Hematopoietic multipotent progenitor cell (in vitro differentiated cells): ENCODE measurements around the gene FUT3. TPM values are rescaled to one million over a fixed set of nuclear protein-coding genes. Genes with fewer than 3 reads are reported as not detected.
"Not testable (repeated sequence)": the region's sequence is repeated elsewhere in the genome, so short reads cannot be mapped to it uniquely, and the experiment has no call there.

ENCODE experiments used
- DNase-seq, 3 donors: peaks; one replicate each; pipeline ENCODE4 v3.0.0-alpha.2; 2011 to 2015; ENCODE audit warnings: low read depth in 2 of 3, low spot score in 2 of 3
- total RNA-seq: library from RNA; depleted of rRNA; stranded (reverse); fragments of >200 nt; gene quantifications from one replicate; pipeline ENCODE4 v1.2.3, GENCODE V29; 2012

Gene FUT3
- under 0.01 TPM for total RNA-seq

DNA sequence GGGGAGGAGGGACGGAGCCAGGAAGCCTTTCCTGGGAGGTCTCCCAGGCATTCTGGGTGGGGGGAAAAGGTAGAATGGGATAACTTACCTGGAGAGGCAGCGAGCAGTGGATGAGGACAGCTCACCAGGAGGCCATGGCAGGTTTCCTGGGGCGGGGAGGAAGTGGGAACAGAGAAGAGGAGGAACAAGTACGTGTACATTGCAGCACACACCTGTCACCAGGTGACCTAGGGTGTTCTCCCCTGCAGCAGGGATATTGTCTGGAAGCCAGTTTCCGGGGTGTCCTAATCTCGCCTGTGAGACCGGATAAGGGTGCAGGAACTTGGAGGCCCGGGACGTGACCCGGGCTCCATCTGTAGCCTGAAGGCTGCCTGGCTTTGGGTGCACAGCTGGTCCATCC, at the start of gene FUT3:
TSS of gene FUT3 (minus strand) at position 148 of the 400 bp plus-strand sequence.
- no peak for DNase-seq

DNA sequence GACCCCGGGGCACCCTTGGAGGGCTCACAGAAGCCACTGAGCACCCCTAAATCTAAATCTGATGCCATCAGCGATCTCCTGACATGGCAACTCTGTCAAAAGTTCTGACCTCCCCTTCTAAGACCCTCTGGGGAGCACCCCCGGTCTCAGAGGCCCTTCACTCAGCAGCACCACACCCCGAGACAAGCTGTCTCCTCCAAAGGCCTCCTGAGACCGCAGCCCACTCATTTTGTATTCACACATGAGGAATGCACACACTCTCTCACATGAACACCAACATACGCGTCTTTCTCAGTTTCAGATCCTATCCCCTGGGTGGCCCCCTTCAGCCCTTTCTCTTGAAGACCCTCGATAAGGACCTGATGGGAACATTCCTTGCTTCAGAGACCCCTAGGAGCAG, 49.7 kb upstream of the FUT3 start:
- DNase-seq, result no peak

DNA sequence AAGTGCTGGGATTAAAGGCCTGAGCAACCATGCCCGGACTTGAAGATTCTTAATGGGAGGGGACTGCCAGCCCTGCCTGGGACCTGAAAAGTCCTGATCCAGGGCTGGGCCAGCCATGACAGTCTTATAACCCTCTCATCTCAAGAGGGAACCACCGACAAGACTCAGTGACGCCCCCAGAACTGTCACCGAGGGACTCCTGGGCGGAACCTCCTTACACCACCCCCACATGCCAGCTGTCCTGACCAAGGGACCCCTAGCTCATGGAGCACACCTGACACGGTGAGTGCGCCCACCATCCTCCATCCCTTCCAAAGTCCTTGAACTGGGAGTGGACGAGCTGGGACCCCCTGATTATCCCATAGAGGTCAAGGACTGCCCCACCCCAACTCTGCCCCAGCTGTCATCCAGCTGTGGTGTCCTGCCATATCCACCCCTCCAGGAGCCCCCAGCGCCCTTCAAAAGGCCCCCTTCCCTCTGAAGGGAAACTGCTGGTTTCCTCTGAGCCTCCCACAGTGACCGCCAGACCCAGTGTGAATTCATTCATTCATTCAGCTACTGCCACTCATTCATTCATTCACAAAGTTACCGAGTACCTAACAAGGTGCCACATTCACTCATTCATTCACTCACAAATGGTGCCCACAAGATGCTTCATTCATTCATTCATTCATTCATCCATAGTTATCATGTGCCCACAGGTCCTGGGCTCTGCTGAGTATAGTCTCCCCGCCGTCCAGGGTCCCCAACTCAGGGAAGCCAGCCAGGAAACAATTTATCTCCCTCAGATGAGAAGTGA, 48.7 kb upstream of the FUT3 start:
- DNase-seq, result no peak

DNA sequence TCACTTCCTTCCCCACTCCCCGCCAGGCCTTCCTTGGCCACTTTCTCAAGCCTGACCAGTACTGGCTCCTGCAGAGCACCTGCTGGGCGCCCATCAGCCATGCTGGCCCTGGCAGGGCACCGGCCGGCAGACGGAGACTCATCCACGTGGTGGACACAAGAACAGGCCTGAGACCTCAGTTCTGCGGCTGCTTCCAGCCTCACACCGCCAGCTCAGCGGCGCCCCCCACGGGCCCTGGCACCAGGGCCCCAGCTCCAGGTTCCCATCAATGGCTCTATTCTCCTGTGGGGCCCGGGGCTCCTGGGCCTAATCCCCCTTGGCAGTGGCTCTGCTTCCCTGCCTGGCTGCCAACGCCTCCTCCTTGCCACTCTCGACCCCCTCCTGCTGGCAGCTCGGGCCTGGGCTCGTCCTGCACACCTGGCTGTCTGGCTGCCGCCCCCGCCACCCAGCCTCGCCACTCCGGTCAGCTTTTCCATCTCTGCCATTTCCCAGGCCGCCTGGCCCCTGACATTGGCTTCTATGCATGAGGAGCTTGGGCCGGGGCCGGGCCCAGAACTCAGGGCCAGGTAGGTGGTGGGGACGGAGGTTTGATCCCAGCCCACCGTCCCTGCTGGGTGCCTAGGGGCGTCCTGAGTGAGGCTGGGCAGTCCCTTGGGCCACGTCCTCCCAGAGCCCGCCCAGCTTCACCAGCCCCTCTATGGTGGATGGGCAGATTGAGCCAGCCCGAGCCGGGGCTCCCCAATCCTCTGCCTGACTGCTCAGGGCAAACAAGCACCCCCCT, 46.1 kb upstream of the FUT3 start:
- DNase-seq, result no peak

DNA sequence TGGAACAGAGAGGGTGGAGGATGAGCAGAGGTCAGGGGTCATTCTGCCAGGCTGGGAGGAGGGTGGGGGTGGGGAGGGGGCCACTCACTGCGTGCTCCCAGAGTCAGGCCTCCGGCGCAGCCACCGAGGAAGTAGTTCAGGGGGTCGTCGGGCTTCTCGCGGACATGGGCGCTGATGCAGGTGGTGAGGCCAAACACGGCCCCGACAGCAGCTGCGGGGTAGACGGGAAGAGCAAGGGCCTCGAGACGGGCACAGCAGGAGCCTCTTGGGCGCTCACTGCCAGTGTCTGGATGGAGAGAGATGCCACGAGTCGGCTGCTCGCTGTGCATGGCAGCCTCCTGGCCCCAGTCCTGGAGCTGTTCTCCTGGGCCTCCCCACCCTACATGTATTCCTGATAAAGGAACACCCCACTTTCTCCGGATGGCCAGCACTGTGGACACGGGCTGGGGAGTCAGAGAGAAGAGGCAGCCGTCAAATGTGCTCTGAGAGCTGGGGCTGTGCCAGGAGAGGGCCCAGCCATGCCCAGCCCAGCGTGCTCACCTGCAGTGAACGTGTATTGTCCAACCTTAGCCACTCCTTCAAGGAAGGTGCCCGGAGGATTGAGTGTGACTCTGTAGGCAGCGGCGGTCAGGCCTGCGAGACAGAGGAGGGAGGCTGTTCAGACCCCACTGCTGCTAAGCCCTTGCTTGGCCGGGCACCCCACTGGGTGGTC, 45.3 kb upstream of the FUT3 start:
- DNase-seq, result no peak

DNA sequence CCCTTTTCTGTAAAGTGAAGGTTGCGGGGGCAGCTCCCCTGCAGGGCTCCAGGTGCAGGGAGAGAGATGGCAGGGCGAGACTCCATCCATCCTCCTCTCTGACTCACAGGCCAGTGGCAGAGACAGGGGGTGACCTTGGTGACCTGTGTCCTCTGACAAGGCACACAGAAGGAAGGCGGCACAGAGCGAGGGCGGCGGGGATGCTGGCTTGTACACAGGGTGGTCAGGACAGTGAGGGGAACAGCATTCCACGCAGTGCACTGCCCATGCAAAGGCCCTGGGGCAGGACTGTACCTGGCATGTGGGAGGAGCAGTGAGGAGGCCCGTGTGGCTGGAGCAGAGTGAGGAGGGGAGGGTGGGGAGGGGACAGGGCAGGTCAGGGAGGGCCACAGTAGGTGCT, 44.6 kb upstream of the FUT3 start:
- DNase-seq, result no peak

DNA sequence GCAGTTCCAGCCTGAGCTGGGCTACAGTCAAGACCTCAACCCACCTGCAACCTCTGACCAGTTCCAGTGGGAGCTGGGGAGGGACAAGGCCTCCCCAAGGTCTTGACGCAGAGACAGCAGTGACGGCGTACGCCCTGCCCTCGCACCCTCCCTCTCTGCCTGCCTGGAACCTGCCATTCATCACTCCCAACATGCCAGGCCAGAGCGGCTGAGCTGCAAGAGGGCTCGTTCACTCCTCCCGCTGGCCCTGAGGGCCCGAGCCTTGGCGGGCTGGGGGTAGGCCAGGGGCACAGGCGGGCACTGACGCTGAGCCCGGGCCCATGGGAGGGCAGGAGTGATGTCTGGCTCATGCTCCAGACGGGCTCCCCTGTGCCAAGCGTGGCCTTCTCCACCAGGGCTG, 44.2 kb upstream of the FUT3 start:
- DNase-seq, result no peak

DNA sequence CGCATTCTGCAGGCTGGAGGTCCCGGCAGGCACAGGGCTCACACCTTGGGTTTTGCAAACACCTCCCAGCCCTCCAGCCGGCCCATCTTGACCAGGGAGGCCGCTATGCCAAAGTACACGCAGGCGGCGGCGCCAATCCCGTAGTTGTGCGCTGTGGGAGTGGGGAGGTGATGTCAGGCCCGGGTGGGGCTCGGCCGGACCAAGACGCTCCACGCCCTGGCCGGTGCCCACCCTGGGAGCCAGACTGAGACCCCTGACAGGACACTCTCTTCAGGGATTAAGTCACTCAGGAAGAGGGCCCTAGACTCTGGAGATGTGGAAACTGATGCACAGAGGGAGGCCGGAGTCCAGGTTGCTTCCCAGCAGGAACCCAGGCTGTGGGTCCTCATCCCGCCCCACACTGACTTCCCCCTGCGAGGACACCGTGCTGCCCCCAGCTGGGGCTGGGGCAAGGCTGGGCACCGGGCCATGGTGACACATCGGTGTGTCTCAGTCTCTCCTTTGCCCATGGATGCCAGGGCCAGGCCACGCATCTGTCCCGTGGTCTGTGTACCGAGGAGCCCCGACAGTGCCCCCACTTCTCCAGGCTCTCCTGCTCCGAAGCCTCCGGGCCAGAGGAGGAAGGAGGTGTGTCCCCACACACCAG, 43.6 kb upstream of the FUT3 start:
- no peak for DNase-seq

DNA sequence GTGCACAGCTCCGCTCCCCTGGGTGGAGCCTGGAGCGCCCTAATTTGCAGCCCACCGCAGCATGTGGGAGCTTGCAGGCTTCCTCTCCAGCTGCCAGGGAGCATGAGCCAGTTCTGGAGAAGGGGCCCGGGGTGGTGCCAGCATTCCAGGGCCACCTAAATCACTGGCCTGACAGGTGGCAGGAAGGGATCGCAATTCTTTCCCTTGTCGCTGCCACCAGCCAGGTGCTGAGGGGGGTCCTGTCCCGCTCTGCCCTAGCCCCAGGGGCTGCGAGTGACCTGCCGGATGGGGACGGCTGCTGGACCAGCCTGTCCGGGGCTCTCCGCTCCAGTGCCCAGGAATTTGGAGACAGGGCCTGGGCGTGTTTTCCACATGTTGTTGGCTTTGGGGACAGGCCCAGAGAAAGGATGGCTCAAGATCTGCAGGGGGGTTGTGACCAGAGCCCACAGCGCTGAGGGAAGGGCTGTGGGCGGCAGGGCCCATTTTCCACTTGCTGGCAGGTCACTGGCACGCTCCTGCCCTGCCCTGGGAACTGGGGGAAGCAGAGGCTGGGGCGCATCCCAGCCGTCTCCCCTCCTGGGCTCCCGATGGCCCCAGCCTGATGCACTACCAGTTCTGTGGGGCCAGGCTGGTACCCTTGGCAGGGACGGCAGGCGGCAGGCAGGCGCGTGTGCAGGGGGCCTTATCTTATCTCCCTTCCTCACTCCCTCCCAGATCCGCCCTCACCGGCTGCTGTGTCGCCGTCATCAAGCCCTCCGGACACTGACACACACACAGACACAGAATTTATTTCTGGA, 42.9 kb upstream of the FUT3 start:
- peak in 2 of 3 donors; percentile 68 to 76 for DNase-seq

DNA sequence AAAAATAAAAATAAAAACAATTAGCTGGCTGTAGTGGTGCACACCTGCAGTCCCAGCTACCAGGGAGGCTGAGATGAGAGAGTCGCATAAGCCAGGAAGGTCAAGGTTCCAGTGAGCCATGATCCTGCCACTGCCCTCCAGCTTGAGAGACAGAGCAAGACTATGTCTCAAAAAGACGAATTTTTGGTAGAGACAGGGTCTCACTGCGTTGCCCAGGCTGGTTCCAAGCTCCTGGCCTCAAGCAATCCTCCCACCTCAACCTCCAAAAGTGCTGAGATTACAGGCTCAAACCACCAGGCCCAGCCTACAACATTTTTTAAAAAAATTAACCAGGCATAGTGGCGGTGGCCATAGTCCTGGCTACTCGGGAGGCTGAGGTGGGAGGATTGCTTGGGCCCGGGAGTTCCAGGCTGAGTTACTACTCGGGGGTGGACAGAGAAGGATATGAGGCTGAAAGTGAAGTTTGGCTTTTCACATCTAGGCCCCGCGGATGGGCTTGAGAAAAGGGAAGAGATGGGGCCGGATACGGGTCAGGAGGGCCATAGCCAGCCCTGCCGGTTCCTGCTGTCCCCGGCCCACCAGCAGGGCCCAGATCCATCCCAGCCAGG, 42.2 kb upstream of the FUT3 start:
- DNase-seq, result no peak

DNA sequence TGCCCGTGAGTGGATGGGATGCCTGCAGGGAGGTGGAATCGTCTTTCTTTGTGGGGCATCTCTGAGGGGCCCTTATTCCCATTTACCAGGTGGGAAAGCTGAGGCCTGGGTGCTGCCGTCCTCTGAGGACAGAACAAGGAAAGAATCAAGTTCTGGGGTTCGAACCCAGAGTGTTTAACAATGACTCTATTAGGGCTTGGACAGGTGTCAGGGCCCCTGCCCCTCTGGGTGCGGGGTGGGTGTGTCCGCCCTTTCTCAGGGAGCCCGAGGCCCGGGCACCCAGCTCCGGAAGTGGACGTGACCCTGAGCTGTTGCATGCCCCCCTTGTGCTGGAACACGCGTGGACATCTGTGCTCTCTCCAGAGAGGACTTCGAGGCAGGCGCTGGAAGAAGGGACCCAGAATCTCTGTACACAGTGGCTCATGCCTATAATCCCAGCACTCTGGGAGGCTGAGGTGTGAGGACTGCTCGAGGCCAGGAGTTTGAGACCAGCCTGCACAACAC, 41.6 kb upstream of the FUT3 start:
- no peak for DNase-seq

DNA sequence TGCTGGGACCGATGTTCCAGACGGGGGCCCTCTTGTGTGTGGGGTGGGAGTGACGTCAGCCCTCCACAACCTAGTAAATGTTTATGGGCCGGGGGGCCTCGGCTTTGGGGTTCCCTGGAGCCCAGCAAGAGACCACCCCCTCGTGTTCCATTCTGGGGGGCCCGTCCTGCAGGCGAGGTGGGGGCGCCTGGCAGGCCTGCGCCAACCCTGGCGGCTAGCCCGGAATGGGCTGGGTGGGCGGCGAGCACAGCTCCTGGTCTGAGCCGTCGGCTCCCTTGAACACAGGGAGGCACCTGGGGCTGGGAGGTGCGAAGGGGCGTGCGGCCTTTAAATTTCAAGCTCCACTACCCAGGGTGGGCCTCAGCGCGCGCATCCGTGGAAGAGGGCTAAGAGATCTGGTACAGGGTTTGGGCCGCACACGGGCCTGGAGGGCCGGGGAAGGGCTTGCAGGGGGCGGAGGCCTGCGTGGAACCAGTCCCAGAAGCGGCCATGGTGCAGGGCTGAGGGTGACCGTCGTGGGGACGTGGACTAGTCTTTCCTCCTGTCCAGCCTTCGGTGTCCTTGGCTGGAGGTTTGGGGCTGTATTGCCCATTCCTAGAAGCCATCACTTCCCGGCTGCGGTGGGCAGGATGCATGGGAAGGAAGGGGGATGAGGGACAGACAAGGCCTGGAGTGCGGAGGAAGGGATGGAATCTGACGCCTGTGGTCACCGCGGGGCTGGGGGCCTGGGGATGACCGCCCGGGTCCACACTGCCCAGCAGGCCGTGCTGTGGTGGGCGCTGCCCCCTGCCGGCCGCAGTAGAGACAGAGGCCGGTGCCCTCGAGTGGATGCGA, 40.9 kb upstream of the FUT3 start:
- peak in 1 of 3 donors; percentile 42 for DNase-seq

DNA sequence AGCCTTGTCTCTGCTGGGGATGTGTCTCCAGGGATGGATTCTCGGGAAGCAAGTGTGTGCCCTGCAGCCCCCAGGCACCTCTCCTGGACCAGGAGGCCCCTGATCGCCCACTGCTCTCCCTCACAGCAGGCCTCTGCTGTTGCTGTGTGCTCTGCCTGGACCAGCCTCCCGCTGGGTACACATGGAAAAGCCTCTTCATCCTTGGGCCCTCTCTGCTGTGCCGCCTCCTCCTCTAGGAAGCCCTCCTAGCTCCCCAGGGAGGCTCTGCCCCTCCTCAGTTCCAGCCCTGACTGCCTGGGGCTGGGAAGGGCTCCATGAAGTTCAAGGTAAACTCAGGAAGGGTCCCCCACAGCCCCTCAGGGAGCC, 40.3 kb upstream of the FUT3 start:
- DNase-seq, result no peak

DNA sequence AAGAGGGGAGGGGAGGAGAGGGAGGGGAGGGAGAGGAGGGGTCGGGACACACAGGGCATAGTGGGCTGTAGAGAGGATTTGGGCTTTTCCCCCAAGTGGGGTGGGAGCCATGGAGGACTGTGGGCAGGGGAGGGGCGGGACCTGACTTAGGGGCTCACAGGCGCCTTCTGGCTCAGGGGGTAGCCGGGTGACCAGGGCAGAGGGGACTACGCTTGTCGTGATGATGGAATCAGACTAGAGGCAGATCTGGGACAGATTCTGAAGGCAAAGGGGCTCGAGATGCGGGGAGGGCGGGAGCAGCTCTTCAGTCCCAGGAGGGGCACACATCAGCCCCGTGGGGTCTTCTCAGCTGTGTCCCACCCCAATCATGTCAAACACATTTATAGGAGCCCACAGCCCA, 38.9 kb upstream of the FUT3 start:
- DNase-seq, result no peak

DNA sequence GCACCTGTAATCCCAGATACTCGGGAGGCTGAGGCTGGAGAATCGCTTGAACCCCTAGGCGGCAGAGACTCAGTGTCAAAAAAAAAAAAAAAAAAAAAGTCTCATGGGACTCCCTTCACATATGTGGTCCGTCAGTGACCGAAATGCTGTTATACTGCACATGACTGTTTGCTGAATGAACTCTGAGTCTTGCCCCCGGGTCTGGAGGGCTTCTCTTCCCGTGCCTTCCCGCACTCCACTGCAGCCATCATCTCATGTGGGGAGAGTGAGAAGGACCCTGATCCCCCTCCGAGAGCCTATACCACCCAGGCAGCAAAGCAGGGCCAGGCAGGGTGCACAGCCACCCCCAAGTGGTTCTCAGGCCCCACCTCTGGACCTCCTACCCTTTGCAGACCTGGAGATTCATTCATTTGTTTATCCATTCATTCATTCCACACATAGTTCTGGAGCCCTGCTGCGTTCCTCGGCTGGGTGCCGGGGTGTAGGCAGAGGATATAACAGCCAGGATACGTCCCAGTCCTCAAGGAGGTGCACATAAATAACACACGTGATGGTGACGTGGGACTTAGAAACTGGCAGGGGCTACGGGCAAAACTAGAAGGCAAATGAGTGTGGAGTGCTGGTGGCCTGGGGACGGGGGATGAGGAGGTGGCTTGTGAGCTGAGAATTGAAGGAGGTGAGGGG, 38.2 kb upstream of the FUT3 start:
- no peak for DNase-seq

DNA sequence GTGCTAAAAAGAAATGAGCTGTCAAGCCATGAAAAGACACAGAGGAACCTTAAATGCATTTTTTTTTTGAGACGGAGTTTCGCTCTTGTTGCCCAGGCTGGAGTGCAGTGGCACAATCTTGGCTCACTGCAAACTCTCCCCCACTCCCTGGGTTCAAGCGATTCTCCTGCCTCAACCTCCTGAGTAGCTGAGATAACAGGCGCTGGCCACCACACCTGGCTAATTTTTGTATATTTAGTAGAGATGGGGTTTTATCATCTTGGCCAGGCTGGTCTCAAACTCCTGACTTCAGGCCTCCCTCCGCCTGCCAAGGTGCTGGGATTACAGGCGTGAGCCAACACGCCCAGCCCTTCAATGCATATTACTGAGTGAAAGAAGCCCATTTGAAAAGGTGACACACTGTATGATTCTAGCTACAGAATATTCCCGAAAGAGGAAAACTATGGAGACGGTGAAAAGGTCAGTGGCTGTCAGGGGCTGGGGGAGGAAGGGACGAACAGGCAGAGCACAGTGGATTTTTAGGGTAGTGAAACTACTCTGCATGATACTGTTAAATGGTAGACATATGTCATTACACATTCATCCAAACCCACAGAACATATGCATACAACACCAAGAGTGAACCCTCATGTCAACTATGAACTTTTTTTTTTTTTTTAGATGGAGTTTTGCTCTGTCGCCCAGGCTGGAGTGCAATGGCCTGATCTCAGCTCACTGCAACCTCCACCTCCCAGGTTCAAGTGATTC, 33.0 kb upstream of the FUT3 start:
- not testable (repeated sequence) for DNase-seq

DNA sequence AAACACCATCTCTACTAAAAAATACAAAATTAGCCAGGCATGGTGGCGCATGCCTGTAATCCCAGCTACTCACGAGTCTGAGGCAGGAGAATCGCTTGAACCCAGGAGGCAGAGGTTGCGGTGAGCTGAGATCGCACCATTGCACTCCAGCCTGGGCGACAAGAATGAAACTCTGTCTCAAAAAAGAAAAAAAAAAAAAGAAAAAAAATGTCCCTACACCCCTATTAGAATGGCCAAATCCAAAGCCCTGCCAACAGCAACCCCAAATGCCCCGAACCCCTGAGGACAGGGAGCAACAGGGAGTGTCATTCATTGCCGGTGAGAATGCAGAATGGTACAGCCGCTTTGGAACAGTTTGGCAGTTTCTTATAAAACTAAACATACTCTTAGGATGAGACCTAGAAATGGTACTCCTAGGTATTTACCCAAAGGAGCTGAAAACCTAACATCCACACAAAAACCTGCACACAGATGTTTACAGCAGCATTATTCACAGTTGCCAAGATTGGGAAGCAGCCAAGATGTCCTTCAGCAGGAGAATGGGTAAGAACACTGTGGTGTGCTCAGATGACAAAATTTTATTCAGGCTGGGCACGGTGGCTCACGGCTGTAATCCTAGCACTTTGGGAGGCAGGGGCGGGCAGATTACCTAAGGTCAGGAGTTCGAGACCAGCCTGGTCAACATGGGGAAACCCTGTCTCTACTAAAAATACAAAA, 32.1 kb upstream of the FUT3 start:
- DNase-seq, result not testable (repeated sequence)
